ENCODE measurements around the gene BANF1. TPM values are rescaled to one million over a fixed set of nuclear protein-coding genes. Genes with fewer than 3 reads are reported as not detected.

The BANF1 gene
- polyA plus RNA-seq, 1 donor (not counting 4 experiments of a cell fraction or from before 2014, with no cell fraction given) = 154 TPM

- FAIRE-seq = no peak
- H3K9me3 ChIP-seq (ENCODE audit: control insufficient read depth, low read depth, low read length) = no peaks in the 10 kb centered on the region
- DNase-seq (ENCODE audit: low read depth, low spot score) = no peak
Measured at GRCh38 chr11:65954771-65955170, 47.5 kb upstream of the BANF1 start.

DNA sequence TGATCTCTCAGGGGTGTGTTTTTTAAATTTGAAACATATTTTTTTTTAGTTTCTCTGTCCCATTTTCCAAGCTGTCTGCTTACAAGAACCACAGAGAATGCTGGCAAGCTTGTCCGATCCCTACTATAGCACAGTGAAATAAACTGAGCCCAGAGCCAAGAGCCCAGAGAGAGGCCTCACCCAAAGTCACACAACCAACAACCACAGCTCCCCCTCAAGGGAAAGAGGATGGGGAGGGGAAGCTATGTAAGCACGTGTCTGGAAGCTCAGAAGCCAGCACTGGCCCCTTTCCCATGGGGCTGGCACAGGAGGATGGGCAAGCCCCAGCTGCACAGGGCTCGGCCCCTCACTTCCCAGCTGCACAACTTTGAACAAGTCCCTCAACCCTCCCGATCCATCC is 44.0 kb upstream of the BANF1 start:
- Histone ChIP-seq H3K4me2 (ENCODE audit: control insufficient read depth, extremely low read depth, insufficient read depth, low read depth, low read length) (no peak overlapping the region), H3K79me2 (ENCODE audit: control insufficient read depth, insufficient read depth, low read length) (peaks cover 17% of the 10 kb centered on the region), H3K27me3 (ENCODE audit: control insufficient read depth, extremely low read depth, insufficient read depth, low read length) (no peaks in the 10 kb centered on the region), H3K36me3 (ENCODE audit: control insufficient read depth in 2 of 2, extremely low read depth in 1 of 2, insufficient read depth in 2 of 2, low read length in 2 of 2) (no peaks in the 10 kb centered on the region), H3K9me3 (ENCODE audit: control insufficient read depth, low read depth, low read length) (no peaks in the 10 kb centered on the region), H3K4me1 (ENCODE audit: control insufficient read depth, extremely low read depth, insufficient read depth, low read length) (peaks cover 12% of the 10 kb centered on the region), H3K4me3 (ENCODE audit: control insufficient read depth in 2 of 3, extremely low read depth in 1 of 3, insufficient read depth in 2 of 3, low read depth in 1 of 3, low read length in 3 of 3) (no peak overlapping the region), H3K27ac (ENCODE audit: control insufficient read depth, insufficient read depth, low read length) (no peak overlapping the region), H3K9me1 (ENCODE audit: control insufficient read depth, extremely low read depth, insufficient read depth, low read length) (no peaks in the 10 kb centered on the region), H2AFZ (ENCODE audit: control insufficient read depth, low read length) (no peak overlapping the region), H3K9ac (ENCODE audit: control insufficient read depth, extremely low read depth, insufficient read depth, low read length) (no peak overlapping the region), H4K20me1 (ENCODE audit: control insufficient read depth, extremely low read depth, insufficient read depth, low read length) (no peaks in the 10 kb centered on the region)
- DNase-seq (ENCODE audit: low read depth, low spot score) = no peak
- dilution Hi-C loops (cut with MboI; ENCODE audit: extremely low pct_ligation_motif_present, low sequenced_read_pairs) = no loop called here
- no peak for TF ChIP-seq EZH2 (IDR thresholded peaks at IDR 0.05; ENCODE audit: low read length)
- TF ChIP-seq, protein P1, sequence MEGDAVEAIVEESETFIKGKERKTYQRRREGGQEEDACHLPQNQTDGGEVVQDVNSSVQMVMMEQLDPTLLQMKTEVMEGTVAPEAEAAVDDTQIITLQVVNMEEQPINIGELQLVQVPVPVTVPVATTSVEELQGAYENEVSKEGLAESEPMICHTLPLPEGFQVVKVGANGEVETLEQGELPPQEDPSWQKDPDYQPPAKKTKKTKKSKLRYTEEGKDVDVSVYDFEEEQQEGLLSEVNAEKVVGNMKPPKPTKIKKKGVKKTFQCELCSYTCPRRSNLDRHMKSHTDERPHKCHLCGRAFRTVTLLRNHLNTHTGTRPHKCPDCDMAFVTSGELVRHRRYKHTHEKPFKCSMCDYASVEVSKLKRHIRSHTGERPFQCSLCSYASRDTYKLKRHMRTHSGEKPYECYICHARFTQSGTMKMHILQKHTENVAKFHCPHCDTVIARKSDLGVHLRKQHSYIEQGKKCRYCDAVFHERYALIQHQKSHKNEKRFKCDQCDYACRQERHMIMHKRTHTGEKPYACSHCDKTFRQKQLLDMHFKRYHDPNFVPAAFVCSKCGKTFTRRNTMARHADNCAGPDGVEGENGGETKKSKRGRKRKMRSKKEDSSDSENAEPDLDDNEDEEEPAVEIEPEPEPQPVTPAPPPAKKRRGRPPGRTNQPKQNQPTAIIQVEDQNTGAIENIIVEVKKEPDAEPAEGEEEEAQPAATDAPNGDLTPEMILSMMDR (optimal IDR thresholded peaks at IDR 0.05 in 1 of 3, IDR thresholded peaks at IDR 0.05 in 1 of 3, conservative IDR thresholded peaks at IDR 0.05 in 1 of 3; ENCODE audit: extremely low read depth in 1 of 3, insufficient read depth in 2 of 3, low read length in 3 of 3) = no peak
- FAIRE-seq = no peak

More at GRCh38 chr11:65954771-65955170, 47.5 kb upstream of the BANF1 start:
- no peaks in the 10 kb centered on the region for H3K27me3 ChIP-seq (ENCODE audit: control insufficient read depth, extremely low read depth, insufficient read depth, low read length)
- H3K9ac ChIP-seq (ENCODE audit: control insufficient read depth, extremely low read depth, insufficient read depth, low read length) = no peak overlapping the region
- no peak for TF ChIP-seq EZH2 (IDR thresholded peaks at IDR 0.05; ENCODE audit: low read length)
- TF ChIP-seq, protein P1 (optimal IDR thresholded peaks at IDR 0.05 in 1 of 3, IDR thresholded peaks at IDR 0.05 in 1 of 3, conservative IDR thresholded peaks at IDR 0.05 in 1 of 3; ENCODE audit: extremely low read depth in 1 of 3, insufficient read depth in 2 of 3, low read length in 3 of 3) = no peak
- H2AFZ ChIP-seq (ENCODE audit: control insufficient read depth, low read length) = peak overlapping the region; percentile 36
- H3K27ac ChIP-seq (ENCODE audit: control insufficient read depth, insufficient read depth, low read length) = no peak overlapping the region
- no peaks in the 10 kb centered on the region for H3K9me1 ChIP-seq (ENCODE audit: control insufficient read depth, extremely low read depth, insufficient read depth, low read length)
- H3K4me1 ChIP-seq (ENCODE audit: control insufficient read depth, extremely low read depth, insufficient read depth, low read length) = peaks cover 5% of the 10 kb centered on the region
- no peaks in the 10 kb centered on the region for H4K20me1 ChIP-seq (ENCODE audit: control insufficient read depth, extremely low read depth, insufficient read depth, low read length)
- H3K4me3 ChIP-seq (ENCODE audit: control insufficient read depth in 2 of 3, extremely low read depth in 1 of 3, insufficient read depth in 2 of 3, low read depth in 1 of 3, low read length in 3 of 3) = no peak overlapping the region
- H3K4me2 ChIP-seq (ENCODE audit: control insufficient read depth, extremely low read depth, insufficient read depth, low read depth, low read length) = peak overlapping the region; percentile 22
- H3K36me3 ChIP-seq (ENCODE audit: control insufficient read depth in 2 of 2, extremely low read depth in 1 of 2, insufficient read depth in 2 of 2, low read length in 2 of 2) = no peaks in the 10 kb centered on the region
- H3K79me2 ChIP-seq (ENCODE audit: control insufficient read depth, insufficient read depth, low read length) = no peaks in the 10 kb centered on the region
- dilution Hi-C loops (cut with MboI; ENCODE audit: extremely low pct_ligation_motif_present, low sequenced_read_pairs) = no loop called here

Data from keratinocyte (primary cell).